ENCODE results near the gene GAREM1.
"Not testable (repeated sequence)": the region's sequence is repeated elsewhere in the genome, so short reads cannot be mapped to it uniquely, and the experiment has no call there.

Gene GAREM1

GRCh38 chr18:32366586-32367538, 103.8 kb downstream of the GAREM1 start:
- no peak for DNase-seq

- DNase-seq: no peak
These were observed 108.2 kb downstream of the GAREM1 start for GRCh38 chr18:32362484-32362883.

GRCh38 chr18:32360682-32361345, 109.9 kb downstream of the GAREM1 start:
- no peak for DNase-seq

DNA sequence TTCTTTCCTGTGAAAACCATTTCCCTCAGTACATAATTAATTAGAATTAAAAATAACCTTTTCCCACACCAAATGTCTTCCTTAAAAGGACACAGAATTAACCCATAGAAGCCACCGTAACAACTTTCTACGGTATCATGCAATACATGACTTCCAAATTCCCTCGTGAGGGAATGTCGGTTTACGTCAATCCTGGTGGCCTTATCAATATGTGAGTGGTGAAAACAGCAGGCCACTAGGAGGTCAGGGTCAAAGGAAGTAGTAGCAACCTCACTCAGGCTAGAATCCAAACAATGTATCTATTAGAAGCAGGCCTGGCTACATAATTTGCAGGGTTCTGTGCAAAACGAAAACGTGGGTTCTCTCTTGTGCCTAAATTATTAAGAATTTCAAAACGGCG, 112.2 kb downstream of the GAREM1 start:
- DNase-seq: no peak

- DNase-seq: no peak
These were observed 112.6 kb downstream of the GAREM1 start for GRCh38 chr18:32358075-32358474.

GRCh38 chr18:32355896-32356295, 114.8 kb downstream of the GAREM1 start:
- DNase-seq: no peak

DNA sequence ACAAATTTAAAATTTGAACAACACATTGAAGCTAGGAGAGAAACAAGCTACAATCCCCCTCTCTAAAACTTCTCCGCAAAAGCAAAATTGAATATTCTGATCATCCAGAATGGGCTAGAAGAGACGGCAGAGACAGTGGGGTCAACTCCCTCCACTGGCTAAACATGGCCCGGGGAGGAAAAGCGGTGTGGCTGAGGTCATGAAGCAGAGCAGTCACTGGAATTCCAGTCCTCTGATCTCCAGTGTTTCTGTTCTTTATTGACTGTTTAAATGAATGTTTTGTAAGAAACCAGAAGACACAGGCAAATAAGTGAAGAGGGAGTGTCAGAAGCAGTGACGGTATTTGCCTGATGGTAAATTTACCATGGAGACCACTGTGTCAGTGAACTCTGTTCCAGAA, 116.2 kb downstream of the GAREM1 start:
- DNase-seq: no peak

GRCh38 chr18:32353257-32353656, 117.4 kb downstream of the GAREM1 start:
- DNase-seq: no peak

DNA sequence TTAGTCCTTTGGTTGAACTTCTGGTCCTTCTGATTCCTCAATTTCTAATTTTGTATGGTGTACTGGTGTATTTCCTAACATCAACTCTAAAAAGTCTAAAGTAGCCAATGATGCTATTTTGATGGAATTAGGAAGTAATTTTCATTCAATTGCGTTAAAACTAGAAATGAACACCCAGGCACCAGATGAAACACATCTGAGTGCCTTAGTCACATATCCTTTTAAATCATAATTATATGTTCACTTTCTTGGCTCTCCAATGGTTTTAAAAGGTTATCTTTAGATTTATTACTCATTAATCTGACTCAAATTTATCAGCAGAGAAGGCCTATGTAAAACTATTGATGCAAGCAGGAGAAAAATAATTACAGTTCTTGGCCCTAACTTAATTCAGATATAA, 119.7 kb downstream of the GAREM1 start:
- DNase-seq: no peak

DNA sequence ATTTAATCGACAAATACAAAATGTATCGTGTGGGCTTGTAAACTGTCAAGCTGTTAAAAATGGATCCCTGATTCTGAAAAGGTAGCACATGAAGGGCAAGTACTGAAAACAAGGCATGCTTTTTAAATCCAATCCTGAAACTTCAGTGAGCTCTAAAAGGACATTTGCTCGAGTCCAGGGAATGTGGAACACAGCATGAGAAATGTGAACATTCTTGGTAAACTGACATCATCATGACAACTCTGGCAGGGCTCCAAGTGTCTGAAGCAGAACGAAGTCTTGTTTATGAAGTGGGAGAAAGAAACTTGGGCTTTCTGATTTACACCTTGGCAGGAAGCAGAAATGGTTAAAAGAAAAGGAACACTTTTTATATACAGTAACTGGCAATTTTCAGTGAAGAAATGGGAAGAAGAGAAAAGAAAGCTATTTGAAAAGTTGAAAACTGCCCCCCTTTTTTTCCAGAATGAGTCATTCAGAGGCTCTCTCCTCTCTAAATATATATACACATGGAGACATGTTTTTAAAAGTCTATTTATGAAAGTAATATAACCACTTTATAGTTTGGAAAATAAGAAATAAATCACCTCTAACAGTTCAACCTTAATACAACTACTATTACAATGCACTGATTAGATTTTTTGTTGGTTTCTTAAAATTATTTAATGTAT, 120.8 kb downstream of the GAREM1 start:
- no peak for DNase-seq

DNA sequence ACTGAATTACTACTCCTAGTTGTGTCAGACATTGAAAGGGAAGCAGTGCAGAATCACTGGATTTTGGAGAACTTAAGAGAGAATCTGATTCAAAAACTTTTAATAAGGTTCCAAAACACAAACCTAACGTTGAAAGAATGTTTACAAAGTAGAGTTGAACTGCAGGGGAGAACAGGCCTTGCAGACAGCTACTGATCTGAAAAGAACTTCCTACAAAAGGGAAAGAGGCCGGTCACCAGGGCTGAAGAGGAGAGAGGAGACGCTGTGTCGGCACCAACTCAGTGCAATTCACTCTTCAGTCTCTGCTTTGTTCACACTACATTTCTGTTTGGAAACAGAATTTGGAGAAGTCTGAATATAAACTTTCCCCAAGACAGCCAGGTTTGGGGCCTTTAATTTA, 124.0 kb downstream of the GAREM1 start:
- DNase-seq: no peak

GRCh38 chr18:32343634-32344033, 127.0 kb downstream of the GAREM1 start:
- DNase-seq: no peak

DNA sequence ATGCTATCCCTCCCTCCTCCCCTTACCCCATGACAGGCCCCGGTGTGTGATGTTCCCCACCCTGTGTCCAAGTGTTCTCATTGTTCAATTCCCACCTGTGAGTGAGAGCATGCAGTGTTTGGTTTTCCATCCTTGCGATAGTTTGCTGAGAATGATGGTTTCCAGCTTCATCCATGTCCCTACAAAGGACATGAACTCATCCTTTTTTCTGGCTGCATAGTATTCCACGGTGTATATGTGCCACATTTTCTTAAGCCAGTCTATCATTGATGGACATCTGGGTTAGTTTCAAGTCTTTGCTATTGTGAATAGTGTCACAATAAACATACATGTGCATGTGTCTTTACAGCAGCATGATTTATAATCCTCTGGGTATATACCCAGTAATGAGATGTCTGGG, 129.6 kb downstream of the GAREM1 start:
- DNase-seq: not testable (repeated sequence)

GRCh38 chr18:32339045-32339444, 131.6 kb downstream of the GAREM1 start:
- DNase-seq: no peak

DNA sequence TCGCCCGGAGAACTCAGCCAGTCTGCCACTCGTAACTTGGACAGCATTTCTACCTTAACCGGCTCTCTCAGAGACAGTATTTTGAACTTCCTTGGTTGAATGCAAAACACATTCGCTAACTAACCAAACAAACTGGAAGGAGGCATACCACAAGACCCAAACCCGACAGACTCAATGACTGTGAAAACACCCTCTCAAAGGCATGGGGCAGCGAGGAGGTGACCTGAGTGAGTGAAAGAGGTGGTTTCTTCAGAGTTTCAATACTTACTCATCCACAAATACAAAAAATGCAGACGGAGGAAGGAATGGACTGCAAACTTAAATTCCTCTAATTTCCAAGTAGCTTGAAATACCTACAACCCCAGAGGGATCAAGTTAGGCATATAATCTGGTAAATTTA, 132.9 kb downstream of the GAREM1 start:
- DNase-seq: no peak

GRCh38 chr18:32337347-32337746, 133.3 kb downstream of the GAREM1 start:
- DNase-seq: no peak

DNA sequence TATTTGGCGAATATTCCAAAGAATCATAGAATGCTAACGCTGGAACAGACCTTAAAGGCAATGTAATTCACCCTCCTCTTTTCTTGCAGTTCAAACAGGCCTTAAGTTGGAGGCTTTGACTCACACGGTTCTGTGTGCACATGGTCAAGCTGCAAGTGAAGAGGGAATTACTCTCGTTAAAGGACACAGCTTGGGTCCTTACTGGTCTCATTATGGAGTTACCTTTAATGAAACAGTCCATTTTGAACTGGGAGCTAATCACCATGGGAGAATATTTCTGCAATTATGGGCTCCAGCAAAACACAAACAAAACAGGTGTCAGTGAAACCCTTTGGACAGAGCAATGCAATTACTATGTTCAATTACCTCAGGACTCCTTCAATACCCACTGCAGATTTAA, 135.5 kb downstream of the GAREM1 start:
- no peak for DNase-seq

GRCh38 chr18:32333781-32334180, 136.9 kb downstream of the GAREM1 start:
- DNase-seq: no peak

- no peak for DNase-seq
These were observed 138.0 kb downstream of the GAREM1 start for GRCh38 chr18:32332708-32333107.

- DNase-seq: no peak
These were observed 141.7 kb downstream of the GAREM1 start for GRCh38 chr18:32328974-32329373.

DNA sequence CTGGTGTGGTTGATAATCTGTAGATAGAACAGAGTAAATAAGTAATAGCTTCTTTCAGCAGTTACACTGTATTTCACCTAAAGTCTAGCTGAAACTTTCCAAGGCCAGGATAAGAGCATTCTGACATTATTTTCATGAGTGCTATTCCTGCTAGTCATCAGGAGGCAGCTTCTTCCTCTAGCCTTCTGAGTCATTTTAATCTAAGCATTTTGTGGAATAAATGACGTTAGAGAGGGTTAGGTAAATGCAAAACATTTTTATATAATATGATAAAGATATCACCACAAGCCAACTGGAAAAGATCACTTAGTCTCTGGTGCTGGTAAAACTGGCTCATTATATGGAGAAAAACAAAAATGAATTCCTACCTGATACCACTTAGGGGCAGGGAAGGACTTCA, 142.3 kb downstream of the GAREM1 start:
- no peak for DNase-seq

DNA sequence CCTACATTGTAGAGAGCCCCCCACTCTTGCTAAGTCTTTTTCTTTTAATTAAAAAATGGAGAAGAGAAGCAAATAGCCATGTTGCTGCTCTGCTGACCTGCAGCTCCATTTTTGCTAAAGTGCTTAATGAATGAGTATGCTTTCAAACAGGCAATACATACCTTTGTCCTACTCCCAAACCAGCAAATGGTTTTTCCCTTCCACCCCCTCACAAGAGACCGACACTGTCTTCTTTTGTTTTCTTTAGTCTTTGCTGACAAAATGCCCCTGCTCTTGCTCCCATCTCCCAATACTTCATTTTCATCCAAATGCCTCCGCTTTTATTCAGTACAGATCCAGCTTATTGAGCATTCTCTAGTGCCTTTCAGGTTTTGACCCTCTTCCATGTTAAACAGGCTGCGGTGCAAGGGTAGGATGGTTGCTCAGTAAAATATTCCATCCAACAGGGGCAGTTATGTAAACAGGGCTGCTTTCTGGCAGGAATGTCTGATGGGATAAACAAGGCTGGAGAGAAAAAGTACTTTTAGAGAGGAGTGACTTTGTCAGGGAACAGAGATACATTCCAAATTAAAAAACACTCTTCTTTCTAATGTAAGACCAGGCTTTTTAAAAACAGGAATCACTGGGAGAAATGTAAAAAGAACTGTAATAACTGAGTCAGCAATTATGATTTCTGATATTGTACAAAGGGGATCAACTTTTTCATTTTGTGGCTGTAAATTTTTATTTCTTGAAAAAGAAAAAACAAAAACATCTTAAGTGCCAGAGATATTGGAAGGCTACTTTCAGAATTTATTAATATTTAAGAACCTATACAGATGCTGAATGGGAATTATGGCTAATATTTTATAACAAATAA, 144.0 kb downstream of the GAREM1 start:
- DNase-seq: no peak

- DNase-seq: no peak
These were observed 146.5 kb downstream of the GAREM1 start for GRCh38 chr18:32324181-32324580.

All from MV-4-11 (cell line).